HG03558 (cell line): ENCODE data around the gene ZNF236.
"Not testable (repeated sequence)": the region's sequence is repeated elsewhere in the genome, so short reads cannot be mapped to it uniquely, and the experiment has no call there.

Experiments used
- ATAC-seq: cut with Tn5 transposase; IDR thresholded peaks from one replicate; pipeline ENCODE4 v1.9.1; 2021; ENCODE audit warnings: moderate number of reproducible peaks; ENCODE audit not compliant: unreplicated experiment; ENCODE audit errors: extremely low read depth

ZNF236 gene

DNA sequence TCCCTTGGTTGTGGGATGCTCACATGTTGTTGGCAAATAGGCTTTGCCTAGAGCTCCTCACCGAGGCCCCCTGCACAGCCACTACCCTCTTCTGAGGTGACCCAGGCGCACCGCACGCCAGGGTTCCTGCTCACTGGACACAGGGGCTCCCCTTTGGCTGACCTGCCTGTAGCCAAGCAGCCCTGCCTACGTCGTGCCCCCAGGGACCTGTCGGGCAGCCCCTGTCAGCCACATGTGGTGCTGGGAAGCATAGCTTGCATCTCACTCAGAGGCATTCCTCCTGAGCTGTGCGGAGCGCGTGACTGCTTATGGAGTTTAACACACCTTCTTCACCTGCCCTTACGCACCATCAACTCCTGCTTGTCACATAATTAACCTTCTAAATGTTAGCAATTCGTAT, 116.3 kb downstream of the ZNF236 start:
- ATAC-seq, result no peak

- no peak for ATAC-seq
These were observed 118.9 kb downstream of the ZNF236 start for GRCh38 chr18:76941284-76941683.

DNA sequence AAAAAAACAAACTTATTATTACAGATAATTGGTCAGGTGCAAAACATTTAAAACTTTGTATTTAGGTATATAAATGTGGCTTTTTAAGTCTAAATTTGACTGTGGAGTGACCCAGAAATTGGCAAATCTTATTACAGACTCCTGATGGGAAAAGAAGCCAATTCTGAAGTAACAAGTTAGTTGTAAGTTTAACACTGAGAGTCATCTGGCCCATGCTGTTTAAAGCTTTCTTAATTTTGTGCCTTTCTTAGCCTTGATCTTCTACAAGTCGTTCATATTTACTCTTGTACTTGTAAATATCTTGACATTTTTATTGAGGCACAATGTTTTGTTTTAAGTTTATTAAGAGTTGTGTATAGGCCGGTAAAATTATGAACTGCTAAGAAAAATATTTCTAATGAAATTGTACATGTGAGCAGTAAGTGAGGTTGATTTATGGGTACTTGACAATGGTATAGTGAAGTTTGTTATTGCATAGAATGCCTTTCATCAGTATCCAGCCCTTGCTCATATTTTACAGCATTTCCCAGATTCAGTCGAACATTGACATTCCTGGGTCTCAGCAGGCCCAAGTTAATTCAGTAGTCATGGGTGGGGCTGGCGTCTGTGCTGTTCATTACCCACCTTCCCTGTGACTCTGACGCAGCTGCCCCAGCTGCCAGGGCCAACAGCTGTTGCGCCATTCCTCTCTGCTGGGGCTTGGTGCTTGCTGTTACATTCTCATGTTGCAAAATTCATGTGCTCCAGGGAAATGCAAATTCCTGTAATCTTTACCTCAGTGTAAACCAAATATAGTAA, 121.4 kb downstream of the ZNF236 start:
- ATAC-seq, result no peak

- not testable (repeated sequence) for ATAC-seq
These were observed 122.0 kb downstream of the ZNF236 start for GRCh38 chr18:76944346-76944745.

GRCh38 chr18:76948345-76948744, 126.0 kb downstream of the ZNF236 start:
- no peak for ATAC-seq

DNA sequence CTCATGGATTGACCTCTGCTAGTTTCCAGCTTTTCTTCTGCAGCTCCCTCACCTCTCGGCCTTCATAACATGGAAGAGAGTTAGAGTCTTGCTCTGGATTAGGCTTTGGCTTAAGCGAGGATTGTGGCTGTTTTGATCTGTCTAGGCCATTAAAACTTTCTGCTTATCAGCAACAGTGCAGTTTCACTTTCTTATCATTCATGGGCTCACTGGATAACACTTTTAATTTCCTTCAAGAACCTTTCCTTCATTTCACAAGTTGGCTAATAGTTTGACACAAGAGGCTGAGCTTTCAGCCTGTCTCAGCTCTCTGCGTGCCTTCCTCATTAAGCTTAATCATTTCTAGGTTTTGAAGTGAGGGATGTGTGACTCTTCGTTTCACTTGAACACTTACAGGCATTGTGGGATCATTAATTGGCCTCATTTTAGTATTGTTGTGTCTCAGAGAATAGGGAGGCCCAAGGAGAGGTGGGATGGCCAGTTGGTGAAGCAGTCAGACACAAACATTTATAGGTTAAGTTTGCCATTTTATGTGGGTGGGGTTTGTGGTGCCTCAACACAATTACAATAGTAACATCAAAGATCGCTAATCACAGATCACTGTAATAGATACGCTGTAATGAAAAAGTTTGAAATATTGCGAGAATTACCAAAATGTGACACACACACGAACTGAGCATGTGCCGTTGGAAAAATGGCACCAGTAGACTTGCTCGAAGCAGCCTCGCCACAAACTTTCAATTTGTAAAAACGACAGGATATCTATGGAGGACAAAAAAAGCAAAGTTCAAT, 129.3 kb downstream of the ZNF236 start:
- no peak for ATAC-seq

- no peak for ATAC-seq
These were observed 130.4 kb downstream of the ZNF236 start for GRCh38 chr18:76952747-76953146.

DNA sequence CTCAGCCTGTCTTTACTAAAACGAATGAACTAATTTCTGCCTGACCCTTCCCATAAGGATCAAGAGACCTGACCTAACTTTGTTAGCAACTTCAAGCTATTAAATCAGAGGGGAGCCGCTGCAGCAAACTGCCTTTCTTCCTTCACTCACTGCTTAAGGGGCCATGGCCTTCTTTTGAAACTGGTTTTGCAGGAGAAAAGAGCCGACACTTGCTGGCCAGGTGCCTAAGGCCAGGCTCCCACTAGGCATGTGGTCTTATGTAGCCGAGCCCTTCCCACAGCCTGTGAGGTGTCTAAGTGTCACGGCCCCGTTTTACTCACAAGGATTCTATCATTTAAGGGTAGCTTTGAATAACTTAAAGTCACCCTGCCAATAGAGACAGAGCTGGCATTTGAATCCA, 130.8 kb downstream of the ZNF236 start:
- ATAC-seq, result no peak

DNA sequence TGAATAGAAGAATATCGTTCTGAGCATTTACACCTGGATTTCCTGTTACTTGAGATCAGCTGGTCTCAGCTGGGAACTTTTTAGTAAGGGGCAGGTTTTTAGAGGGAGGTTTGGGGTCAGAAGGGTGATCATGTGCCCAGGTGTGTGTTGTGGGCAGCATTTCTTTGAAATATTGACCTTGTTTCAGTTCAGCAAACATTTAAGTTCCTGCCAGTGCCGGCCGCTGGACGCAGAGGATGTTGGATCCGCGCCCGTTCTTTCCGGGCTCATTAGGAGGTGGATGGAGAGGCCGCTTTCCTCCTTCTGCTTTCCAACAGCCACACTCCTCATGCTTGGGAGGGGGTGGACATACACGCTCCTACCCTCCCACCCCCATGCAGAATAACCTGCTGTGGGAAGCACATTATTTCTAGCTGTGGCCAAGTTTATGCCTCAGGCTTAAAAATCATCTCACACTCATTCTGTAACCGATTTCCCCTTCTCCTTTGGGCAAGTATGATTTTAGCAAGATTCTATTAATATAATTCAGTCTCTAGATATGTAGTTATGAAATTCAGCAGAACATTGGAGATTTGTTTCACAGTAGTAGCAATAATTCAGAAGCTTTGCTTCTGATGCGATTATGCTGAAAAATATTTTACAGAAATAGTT, 131.4 kb downstream of the ZNF236 start:
- no peak for ATAC-seq

DNA sequence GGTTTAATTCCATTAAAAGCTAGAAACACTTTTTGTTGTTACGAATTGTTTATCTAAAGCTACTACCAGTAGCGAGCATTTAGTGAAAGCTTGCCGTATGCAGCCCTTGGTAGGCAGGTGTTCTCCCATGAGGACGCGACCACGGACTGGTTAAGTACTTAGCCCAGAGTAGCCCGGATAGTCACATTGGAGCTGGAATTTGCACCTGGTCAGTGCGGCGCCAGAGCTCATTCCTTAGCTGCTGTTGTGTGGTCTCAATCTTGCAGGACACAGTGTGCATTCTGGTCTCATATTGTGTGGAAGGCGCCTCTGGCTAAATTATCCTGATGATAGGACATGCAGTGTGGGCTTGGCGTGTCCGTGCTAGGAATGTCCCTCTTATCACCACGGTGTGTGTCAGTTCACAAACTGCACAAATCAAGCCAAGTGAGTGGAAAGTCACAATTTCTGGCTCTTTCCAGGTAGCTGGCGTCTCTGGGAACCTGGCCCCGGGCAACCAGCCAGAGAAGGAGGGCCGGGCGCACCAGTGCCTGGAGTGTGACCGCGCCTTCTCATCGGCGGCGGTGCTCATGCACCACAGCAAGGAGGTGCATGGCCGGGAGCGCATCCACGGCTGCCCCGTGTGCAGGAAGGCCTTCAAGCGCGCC, 133.3 kb downstream of the ZNF236 start:
- ATAC-seq, result no peak

DNA sequence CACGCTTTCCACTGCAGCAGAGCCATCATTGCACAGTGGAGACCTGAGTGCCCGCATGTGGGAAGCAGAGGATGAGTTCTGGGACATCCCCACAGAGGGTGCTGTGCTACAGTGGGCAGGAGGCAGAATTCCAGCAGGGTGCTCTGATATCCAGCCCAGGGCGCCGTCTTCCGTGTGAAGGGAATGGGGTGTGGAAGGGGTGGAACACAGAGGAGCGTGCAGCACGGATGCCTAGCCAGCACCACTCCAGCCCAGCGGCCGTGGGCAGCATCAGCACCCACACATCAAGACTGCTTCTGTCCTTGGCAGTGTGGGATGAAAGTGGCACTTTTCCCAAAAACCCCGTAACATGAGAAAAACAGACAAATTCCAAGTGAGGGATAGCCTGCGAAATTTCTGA, 134.3 kb downstream of the ZNF236 start:
- ATAC-seq, result no peak

GRCh38 chr18:76957384-76958355, 135.3 kb downstream of the ZNF236 start:
- no peak for ATAC-seq

DNA sequence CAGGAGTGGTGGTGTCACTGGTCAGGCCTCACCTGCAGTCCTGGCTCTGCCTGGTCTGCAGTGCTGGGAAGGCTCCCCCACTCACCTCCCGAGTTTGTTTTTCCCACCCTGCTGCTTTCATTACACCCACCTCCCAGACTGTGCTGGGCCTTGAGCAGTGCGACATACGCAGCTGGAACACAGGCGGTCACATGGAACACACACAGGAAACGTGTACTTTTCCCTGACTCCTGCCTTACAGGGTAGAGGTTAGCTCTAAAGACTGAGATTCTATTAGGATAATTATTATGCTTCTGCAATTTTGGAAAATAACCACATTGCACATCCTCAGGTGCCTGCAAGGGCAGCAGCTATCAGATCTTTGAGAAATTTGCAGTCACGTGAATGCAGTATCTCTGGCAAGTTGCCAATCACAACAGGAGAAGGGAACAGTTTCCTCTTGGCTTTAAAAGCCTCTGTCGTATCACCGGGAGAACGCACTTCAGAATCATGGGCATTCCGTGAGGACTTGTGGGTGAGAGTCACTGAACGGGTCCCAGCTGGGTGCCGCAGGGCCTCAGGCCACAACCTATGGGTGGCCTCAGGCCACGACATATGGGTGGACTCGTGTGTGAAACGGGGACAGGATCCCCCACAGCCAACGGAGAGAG, 136.5 kb downstream of the ZNF236 start:
- no peak for ATAC-seq

- ATAC-seq, result no peak
These were observed 137.2 kb downstream of the ZNF236 start for GRCh38 chr18:76959605-76960004.

- no peak for ATAC-seq
These were observed 138.2 kb downstream of the ZNF236 start for GRCh38 chr18:76960528-76961035.

DNA sequence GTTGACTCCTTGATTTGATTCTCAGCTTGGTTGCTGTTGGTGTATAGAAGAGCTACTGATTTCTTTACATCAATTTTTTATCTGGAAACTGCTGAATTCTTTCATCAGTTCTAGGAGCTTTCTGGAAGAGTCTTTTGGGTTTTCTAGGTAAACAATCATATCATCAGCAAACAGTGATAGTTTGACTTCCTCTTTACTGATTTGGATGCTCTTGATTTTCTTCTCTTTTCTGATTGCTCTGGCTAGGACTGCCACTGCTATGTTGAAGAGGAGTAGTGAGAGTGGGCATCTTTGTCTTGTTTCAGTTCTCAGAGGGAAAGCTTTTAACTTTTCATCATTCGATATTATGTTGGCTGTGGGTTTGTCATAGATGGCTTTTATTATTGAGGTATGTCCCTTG, 140.5 kb downstream of the ZNF236 start:
- no peak for ATAC-seq

- peak; percentile 48 for ATAC-seq
These were observed 141.6 kb downstream of the ZNF236 start for GRCh38 chr18:76963936-76964335.

DNA sequence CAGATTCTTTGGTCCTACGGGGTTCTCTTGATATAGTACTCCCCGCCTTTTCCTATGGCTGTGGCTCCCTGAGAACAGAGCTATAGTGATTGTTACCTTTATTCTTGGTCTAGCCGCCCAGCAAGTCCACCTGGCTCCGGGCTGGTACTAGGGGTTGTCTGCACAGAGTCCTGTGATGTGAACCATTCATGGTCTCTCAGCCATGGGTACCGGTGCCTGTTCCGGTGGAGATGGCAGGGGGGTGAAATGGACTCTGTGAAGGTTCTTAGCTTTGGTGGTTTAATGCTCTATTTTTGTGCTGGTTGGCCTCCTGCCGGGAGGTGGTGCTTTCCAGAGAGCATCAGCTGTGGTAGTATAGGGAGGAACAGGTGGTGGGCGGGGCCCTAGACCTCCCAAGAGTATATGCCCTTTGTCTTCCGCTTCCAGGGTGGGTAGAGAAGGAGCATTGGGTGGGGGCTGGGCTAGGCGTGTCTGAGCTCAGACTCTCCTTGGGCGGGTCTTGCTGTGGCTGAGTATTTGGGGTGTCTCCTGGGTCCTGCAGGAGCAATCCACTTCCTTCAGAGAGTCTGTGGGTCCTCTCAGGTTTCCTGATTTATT, 143.3 kb downstream of the ZNF236 start:
- not testable (repeated sequence) for ATAC-seq
